Measurements from ENCODE around the gene ZNF273.
"Not testable (repeated sequence)": the region's sequence is repeated elsewhere in the genome, so short reads cannot be mapped to it uniquely, and the experiment has no call there.

Gene ZNF273

GRCh38 chr7:64944667-64945502, 41.8 kb downstream of the ZNF273 start:
- not testable (repeated sequence) for DNase-seq (ENCODE audit: low read depth in 3 of 3)

- no peak for DNase-seq (ENCODE audit: low read depth in 3 of 3)
Measured at GRCh38 chr7:64945503-64946175, 42.6 kb downstream of the ZNF273 start.

GRCh38 chr7:64946772-64947171, 43.7 kb downstream of the ZNF273 start:
- peak in 1 of 3 donors; percentile 8 for DNase-seq (ENCODE audit: low read depth in 3 of 3)

- DNase-seq (ENCODE audit: low read depth in 3 of 3) = no peak
Measured at GRCh38 chr7:64947252-64948000, 44.4 kb downstream of the ZNF273 start.

- not testable (repeated sequence) for DNase-seq (ENCODE audit: low read depth in 3 of 3)
Measured at GRCh38 chr7:64948774-64949173, 45.7 kb downstream of the ZNF273 start.

- not testable (repeated sequence) for DNase-seq (ENCODE audit: low read depth in 3 of 3)
Measured at GRCh38 chr7:64950673-64951072, 47.6 kb downstream of the ZNF273 start.

GRCh38 chr7:64951250-64951848, 48.3 kb downstream of the ZNF273 start:
- DNase-seq (ENCODE audit: low read depth in 3 of 3) = no peak

- DNase-seq (ENCODE audit: low read depth in 3 of 3) = no peak
Measured at GRCh38 chr7:64959072-64959747, 56.1 kb downstream of the ZNF273 start.

GRCh38 chr7:64965594-64965993, 62.5 kb downstream of the ZNF273 start:
- DNase-seq (ENCODE audit: low read depth in 3 of 3) = no peak

GRCh38 chr7:64978497-64979203, 75.6 kb downstream of the ZNF273 start:
- no peak for DNase-seq (ENCODE audit: low read depth in 3 of 3)
